ENCODE results near the gene BIRC7. TPM values are rescaled to one million over a fixed set of nuclear protein-coding genes. Genes with fewer than 3 reads are reported as not detected.
A peak's percentile ranks its signal among the peaks of the same experiment; 100 is the strongest.

The BIRC7 gene
- total RNA-seq, 2 experiments from 2014 or later: 0.42 TPM; not detected in 1

GRCh38 chr20:63212792-63213191, 22.9 kb upstream of the BIRC7 start:
- intact Hi-C loops (cut with micrococcal nuclease; ENCODE audit: unreplicated experiment): no loop called here

GRCh38 chr20:63214514-63214913, 21.2 kb upstream of the BIRC7 start:
- CTCF ChIA-PET (ENCODE audit: unreplicated experiment): no interaction called here
- intact Hi-C loops (cut with micrococcal nuclease; ENCODE audit: unreplicated experiment): no loop called here
- BruUV-seq (replicated peaks): TSS peak; percentile 59
- Histone ChIP-seq H3K9me3 (ENCODE audit: low read length) (no peaks in the 10 kb centered on the region), H3K4me3 (ENCODE audit: low read depth, low read length, poor library complexity, severe bottlenecking) (peak overlapping the region; percentile 100), H4K20me1 (ENCODE audit: insufficient read depth, low read length) (peaks cover 27% of the 10 kb centered on the region), H2AFZ (ENCODE audit: low read length) (no peak overlapping the region), H3K4me2 (ENCODE audit: low read length) (peak overlapping the region; percentile 73), H3K27ac (ENCODE audit: low read depth, low read length, poor library complexity, severe bottlenecking) (no peak overlapping the region), H3K4me1 (ENCODE audit: insufficient read depth, low read length, poor library complexity, severe bottlenecking) (peaks cover 23% of the 10 kb centered on the region), H3K36me3 (ENCODE audit: insufficient read depth, low read length) (peaks cover 61% of the 10 kb centered on the region), H3K79me2 (ENCODE audit: insufficient read depth, low read depth, low read length) (peaks cover 60% of the 10 kb centered on the region), H3K9me2 (ENCODE audit: insufficient read depth, low read length) (no peaks in the 10 kb centered on the region)
- POLR2A ChIA-PET: interaction anchor here (0.9 to 1.7 kb wide), 2 partner anchors 8 to 14 kb away, joined by 3 to 5 read pairs; no protein-coding TSS in a partner anchor
- no peak for DNase-seq (ENCODE audit: low spot score)
- TF ChIP-seq EZH2phosphoT487 (IDR thresholded peaks at IDR 0.05; ENCODE audit: borderline replicate concordance, low read depth, low read length): no peak
- TF ChIP-seq CTCF (conservative IDR thresholded peaks at IDR 0.05; ENCODE audit: low read length): no peak

More at GRCh38 chr20:63212792-63213191, 22.9 kb upstream of the BIRC7 start:
- H2AFZ ChIP-seq (ENCODE audit: low read length): no peak overlapping the region
- ChIA-PET CTCF (ENCODE audit: unreplicated experiment) (no interaction called here), POLR2A (no interaction called here)
- H3K36me3 ChIP-seq (ENCODE audit: insufficient read depth, low read length): peaks cover 78% of the 10 kb centered on the region
- H3K79me2 ChIP-seq (ENCODE audit: insufficient read depth, low read depth, low read length): peaks cover 77% of the 10 kb centered on the region
- TF ChIP-seq CTCF (conservative IDR thresholded peaks at IDR 0.05; ENCODE audit: low read length) (no peak), EZH2phosphoT487 (IDR thresholded peaks at IDR 0.05; ENCODE audit: borderline replicate concordance, low read depth, low read length) (no peak)
- no peak overlapping the region for H3K27ac ChIP-seq (ENCODE audit: low read depth, low read length, poor library complexity, severe bottlenecking)
- no TSS peak for BruUV-seq (replicated peaks)
- peaks cover 43% of the 10 kb centered on the region for H4K20me1 ChIP-seq (ENCODE audit: insufficient read depth, low read length)
- no peak overlapping the region for H3K4me2 ChIP-seq (ENCODE audit: low read length)
- no peak for DNase-seq (ENCODE audit: low spot score)
- H3K4me3 ChIP-seq (ENCODE audit: low read depth, low read length, poor library complexity, severe bottlenecking): no peak overlapping the region
- H3K9me2 ChIP-seq (ENCODE audit: insufficient read depth, low read length): no peaks in the 10 kb centered on the region
- H3K9me3 ChIP-seq (ENCODE audit: low read length): no peaks in the 10 kb centered on the region
- peaks cover 23% of the 10 kb centered on the region for H3K4me1 ChIP-seq (ENCODE audit: insufficient read depth, low read length, poor library complexity, severe bottlenecking)

Data from OCI-LY7 (cell line).